Measurements from ENCODE around the gene HS1BP3. TPM values are rescaled to one million over a fixed set of nuclear protein-coding genes. Genes with fewer than 3 reads are reported as not detected.

HS1BP3 gene
- total and polyA plus RNA-seq, 2 of the 13 experiments (the other 11 are each of a cell fraction or from before 2014, with no cell fraction given), result 15.2 to 22.0 TPM

- TF ChIP-seq PBX2 (CRISPR knock-in tag; IDR thresholded peaks at IDR 0.05) (0 out of 2 replicates have a peak, but pooled peaks have one; percentile 61), ZNF629 (CRISPR knock-in tag; conservative IDR thresholded peaks at IDR 0.05) (no peak), HDAC6 (IDR thresholded peaks at IDR 0.05; ENCODE audit: low read depth, low read length) (no peak), SOX13 (IDR thresholded peaks at IDR 0.05) (no peak), SOX13 (CRISPR knock-in tag; conservative IDR thresholded peaks at IDR 0.05 in 1 of 2, IDR thresholded peaks at IDR 0.05 in 1 of 2) (no peak; a peak in 1 of 4 replicates), FOXJ3 (CRISPR knock-in tag; IDR thresholded peaks at IDR 0.05; ENCODE audit: borderline replicate concordance) (no peak), PAX8 (CRISPR knock-in tag; IDR thresholded peaks at IDR 0.05; ENCODE audit: borderline replicate concordance) (no peak), AFF4 (CRISPR knock-in tag; IDR thresholded peaks at IDR 0.05) (no peak), FOXP4 (CRISPR knock-in tag; IDR thresholded peaks at IDR 0.05) (no peak), ZNF160 (CRISPR knock-in tag; IDR thresholded peaks at IDR 0.05) (no peak), SP1 (IDR thresholded peaks at IDR 0.05) (no peak), SP1 (CRISPR knock-in tag; IDR thresholded peaks at IDR 0.05) (no peak), ZNF746 (CRISPR knock-in tag; IDR thresholded peaks at IDR 0.05) (no peak), RFXAP (CRISPR knock-in tag; IDR thresholded peaks at IDR 0.05; ENCODE audit: borderline replicate concordance) (0 out of 2 replicates have a peak, but pooled peaks have one; percentile 9), ZFP36L2 (CRISPR knock-in tag; IDR thresholded peaks at IDR 0.05) (no peak), RARG (CRISPR knock-in tag; IDR thresholded peaks at IDR 0.05; ENCODE audit: low read depth) (no peak), ATM (IDR thresholded peaks at IDR 0.05; ENCODE audit: borderline replicate concordance) (no peak), AKAP8 (CRISPR knock-in tag; IDR thresholded peaks at IDR 0.05) (no peak)
- TF ChIP-seq, protein P1, sequence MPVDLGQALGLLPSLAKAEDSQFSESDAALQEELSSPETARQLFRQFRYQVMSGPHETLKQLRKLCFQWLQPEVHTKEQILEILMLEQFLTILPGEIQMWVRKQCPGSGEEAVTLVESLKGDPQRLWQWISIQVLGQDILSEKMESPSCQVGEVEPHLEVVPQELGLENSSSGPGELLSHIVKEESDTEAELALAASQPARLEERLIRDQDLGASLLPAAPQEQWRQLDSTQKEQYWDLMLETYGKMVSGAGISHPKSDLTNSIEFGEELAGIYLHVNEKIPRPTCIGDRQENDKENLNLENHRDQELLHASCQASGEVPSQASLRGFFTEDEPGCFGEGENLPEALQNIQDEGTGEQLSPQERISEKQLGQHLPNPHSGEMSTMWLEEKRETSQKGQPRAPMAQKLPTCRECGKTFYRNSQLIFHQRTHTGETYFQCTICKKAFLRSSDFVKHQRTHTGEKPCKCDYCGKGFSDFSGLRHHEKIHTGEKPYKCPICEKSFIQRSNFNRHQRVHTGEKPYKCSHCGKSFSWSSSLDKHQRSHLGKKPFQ (CRISPR knock-in tag; IDR thresholded peaks at IDR 0.05; ENCODE audit: insufficient replicate concordance), result no peak
- TF ChIP-seq, protein P2, sequence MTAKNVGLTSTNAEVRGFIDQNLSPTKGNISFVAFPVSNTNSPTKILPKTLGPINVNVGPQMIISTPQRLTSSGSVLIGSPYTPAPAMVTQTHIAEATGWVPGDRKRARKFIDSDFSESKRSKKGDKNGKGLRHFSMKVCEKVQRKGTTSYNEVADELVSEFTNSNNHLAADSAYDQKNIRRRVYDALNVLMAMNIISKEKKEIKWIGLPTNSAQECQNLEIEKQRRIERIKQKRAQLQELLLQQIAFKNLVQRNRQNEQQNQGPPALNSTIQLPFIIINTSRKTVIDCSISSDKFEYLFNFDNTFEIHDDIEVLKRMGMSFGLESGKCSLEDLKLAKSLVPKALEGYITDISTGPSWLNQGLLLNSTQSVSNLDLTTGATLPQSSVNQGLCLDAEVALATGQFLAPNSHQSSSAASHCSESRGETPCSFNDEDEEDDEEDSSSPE (CRISPR knock-in tag; IDR thresholded peaks at IDR 0.05), result no peak
Measured at GRCh38 chr2:20664431-20665242, 13.7 kb upstream of the HS1BP3 start (continued).

All from HepG2 (cell line).